ENCODE data around the gene GJA9. TPM values are rescaled to one million over a fixed set of nuclear protein-coding genes. Genes with fewer than 3 reads are reported as not detected.

The GJA9 gene
- total and polyA plus RNA-seq, 2 of the 4 experiments (the other 2 are of a cell fraction), result not detected

GRCh38 chr1:38834937-38835827, 46.2 kb downstream of the GJA9 start:
- H3K27me3 ChIP-seq (ENCODE audit: control insufficient read depth, insufficient read depth, low read length), result peaks cover 17% of the 10 kb centered on the region
- dilution Hi-C loops (cut with HindIII; ENCODE audit: low sequenced_read_pairs, unreplicated experiment), result no loop called here
- H3K14ac ChIP-seq (replicated peaks; ENCODE audit: low read depth, low read length), result no peak overlapping the region
- H3K27ac ChIP-seq (ENCODE audit: insufficient read depth, low read length), result no peak overlapping the region
- intact Hi-C loops (cut with micrococcal nuclease), result loop anchor here (1.0 to 2.0 kb wide), 4 partner anchors 227 to 845 kb away; partner anchors contain the start of gene SF3A3
- H2BK5ac ChIP-seq (ENCODE audit: low read depth, low read length, poor library complexity, severe bottlenecking), result no peak overlapping the region
- no TSS peak for BruUV-seq (replicated peaks)
- H3K9me1 ChIP-seq (ENCODE audit: insufficient read depth, low read length), result no peaks in the 10 kb centered on the region
- WGBS, 2 experiments (ENCODE audit: extremely low coverage in 2 of 2, insufficient read length in 1 of 2), result no CpG with 5 or more reads among the region's 3 CpGs
- H4K5ac ChIP-seq (ENCODE audit: low read depth, low read length), result no peak overlapping the region
- in situ Hi-C loops (cut with MboI; ENCODE audit: low sequenced_read_pairs), result loop anchor here (5.0 kb wide), 1 partner anchor 808 kb away; no protein-coding TSS in a partner anchor
- ATAC-seq (ENCODE audit: low read depth) (peak; percentile 91), DNase-seq (peak; percentile 87)
- H4K91ac ChIP-seq (ENCODE audit: insufficient read depth, low read depth, low read length), result no peak overlapping the region
- POLR2A ChIA-PET (ENCODE audit: unreplicated experiment), result no interaction called here
- no peaks in the 10 kb centered on the region; a peak in 1 of 4 replicates for H3K79me1 ChIP-seq (ENCODE audit: low read depth in 1 of 2, low read length in 2 of 2)
- CTCF ChIA-PET, result interaction anchor here (0.6 to 1.9 kb wide), 9 partner anchors 8 to 815 kb away, joined by 3 to 8 read pairs (median 5); no protein-coding TSS in a partner anchor
- H2BK15ac ChIP-seq (ENCODE audit: low read depth, low read length), result no peak overlapping the region
- H3K56ac ChIP-seq (ENCODE audit: extremely low read depth, insufficient read depth, low read length), result no peak overlapping the region
- H3K9ac ChIP-seq (ENCODE audit: low read depth, low read length), result no peak overlapping the region
- H2AK5ac ChIP-seq (ENCODE audit: low read depth, low read length), result no peak overlapping the region
- no peak overlapping the region for H3K4me2 ChIP-seq (ENCODE audit: low read depth, low read length)
- peaks cover 14% of the 10 kb centered on the region for H3K36me3 ChIP-seq (ENCODE audit: control insufficient read depth, insufficient read depth, low read length)
- no peak overlapping the region for H3K4ac ChIP-seq (ENCODE audit: low read depth, low read length)
- H3K4me3 ChIP-seq (ENCODE audit: insufficient read depth, low read depth, low read length), result no peak overlapping the region
- H2AFZ ChIP-seq (replicated peaks; ENCODE audit: low read length, poor library complexity), result no peak overlapping the region
- no peaks in the 10 kb centered on the region for H4K20me1 ChIP-seq (ENCODE audit: insufficient read depth, low read length)
- no peak overlapping the region for H2BK20ac ChIP-seq (ENCODE audit: low read depth, low read length)
- H3K18ac ChIP-seq (ENCODE audit: low read depth, low read length), result no peak overlapping the region
- H4K8ac ChIP-seq (ENCODE audit: low read depth in 2 of 2, low read length in 2 of 2), result no peak overlapping the region
- no peak overlapping the region for H2AK9ac ChIP-seq (replicated peaks; ENCODE audit: low read depth, low read length, poor library complexity)
- H3K23ac ChIP-seq (ENCODE audit: low read depth, low read length), result no peak overlapping the region
- no peak overlapping the region for H2BK120ac ChIP-seq (ENCODE audit: low read depth, low read length)
- no peaks in the 10 kb centered on the region for H3K9me3 ChIP-seq (ENCODE audit: control insufficient read depth, insufficient read depth, low read length)
- H3K4me1 ChIP-seq (ENCODE audit: control insufficient read depth, insufficient read depth, low read length), result no peaks in the 10 kb centered on the region
- TF ChIP-seq RAD21 (IDR thresholded peaks at IDR 0.05; ENCODE audit: low read length) (peak; percentile 85), CHD1 (IDR thresholded peaks at IDR 0.05; ENCODE audit: low read depth, low read length) (no peak), BHLHE40 (IDR thresholded peaks at IDR 0.05; ENCODE audit: low read depth, low read length) (no peak), SMC3 (IDR thresholded peaks at IDR 0.05; ENCODE audit: low read depth, low read length) (peak; percentile 49), CTCF (conservative IDR thresholded peaks at IDR 0.05; ENCODE audit: low read depth, low read length) (peak; percentile 81)
